HEK293T (cell line): ENCODE measurements around the gene INTS13.

Experiments
- CTBP1 ChIP-seq: fragments of 450-650 bp; IDR thresholded peaks from 2 replicates; pipeline ENCODE4 v1.6.1; 2016; ENCODE audit warnings: borderline replicate concordance
- FOXA1 ChIP-seq: fragments of 450-650 bp; IDR thresholded peaks from 2 replicates; pipeline ENCODE4 v1.6.1; 2016; ENCODE audit warnings: mild to moderate bottlenecking
- FOXK2 ChIP-seq: fragments of 450-650 bp; IDR thresholded peaks from 2 replicates; pipeline ENCODE4 v1.6.1; 2016; ENCODE audit warnings: mild to moderate bottlenecking
- FOXM1 ChIP-seq: fragments of 450-650 bp; IDR thresholded peaks from 2 replicates; pipeline ENCODE4 v1.6.1; 2017; ENCODE audit warnings: mild to moderate bottlenecking, borderline replicate concordance
- SP1 ChIP-seq: fragments of 450-650 bp; IDR thresholded peaks from 2 replicates; pipeline ENCODE4 v1.6.1; 2017
- SUZ12 ChIP-seq: fragments of 450-650 bp; IDR thresholded peaks from 2 replicates; pipeline ENCODE4 v1.6.1; 2016; ENCODE audit warnings: mild to moderate bottlenecking
- TARDBP ChIP-seq: fragments of 450-650 bp; IDR thresholded peaks from 2 replicates; pipeline ENCODE4 v1.6.1; 2016
- ZNF384 ChIP-seq: fragments of 450-650 bp; IDR thresholded peaks from 2 replicates; pipeline ENCODE4 v1.6.1; 2016
- TF ChIP-seq, protein P1 (sequence below): fragments of 450-650 bp; IDR thresholded peaks from 2 replicates; pipeline ENCODE4 v1.6.1; 2016

DNA sequence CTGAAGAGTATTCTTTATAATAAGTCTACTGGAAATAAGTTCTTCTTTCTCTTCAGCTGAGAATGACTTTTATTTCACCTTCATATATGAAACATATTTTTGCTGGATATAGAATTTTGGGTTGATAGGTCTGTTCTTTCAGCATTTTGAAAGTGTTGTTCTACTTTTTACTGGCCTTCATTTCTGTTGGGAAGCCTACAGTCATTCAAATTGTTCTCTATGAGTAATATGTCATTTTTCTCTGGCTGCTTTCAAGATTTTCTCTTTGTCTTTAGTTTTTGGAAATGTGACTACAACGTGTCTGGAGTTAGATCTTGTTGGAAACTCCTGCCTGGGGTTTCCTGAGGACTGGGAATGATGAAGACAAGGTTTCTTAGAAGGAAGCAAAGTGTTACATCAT lies 10.5 kb upstream of the INTS13 start:
- TF ChIP-seq TARDBP: no peak
- no peak for TF ChIP-seq FOXK2
- TF ChIP-seq ZNF384: no peak
- no peak for TF ChIP-seq FOXM1
- no peak for TF ChIP-seq CTBP1
- no peak for TF ChIP-seq FOXA1
- TF ChIP-seq SUZ12: no peak
- TF ChIP-seq SP1: no peak
- TF ChIP-seq, protein P1, sequence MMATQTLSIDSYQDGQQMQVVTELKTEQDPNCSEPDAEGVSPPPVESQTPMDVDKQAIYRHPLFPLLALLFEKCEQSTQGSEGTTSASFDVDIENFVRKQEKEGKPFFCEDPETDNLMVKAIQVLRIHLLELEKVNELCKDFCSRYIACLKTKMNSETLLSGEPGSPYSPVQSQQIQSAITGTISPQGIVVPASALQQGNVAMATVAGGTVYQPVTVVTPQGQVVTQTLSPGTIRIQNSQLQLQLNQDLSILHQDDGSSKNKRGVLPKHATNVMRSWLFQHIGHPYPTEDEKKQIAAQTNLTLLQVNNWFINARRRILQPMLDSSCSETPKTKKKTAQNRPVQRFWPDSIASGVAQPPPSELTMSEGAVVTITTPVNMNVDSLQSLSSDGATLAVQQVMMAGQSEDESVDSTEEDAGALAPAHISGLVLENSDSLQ: no peak
